RPMI7951 (cell line): ENCODE data around the gene HACD4. TPM values are rescaled to one million over a fixed set of nuclear protein-coding genes. Genes with fewer than 3 reads are reported as not detected.

ENCODE experiments used
- DNase-seq: peaks from one replicate; pipeline ENCODE4 v3.0.0-alpha.2; 2012; ENCODE audit warnings: low read depth
- total RNA-seq: library from RNA; depleted of rRNA; stranded (reverse); fragments of >200 nt; shearing (Covaris generic); gene quantifications from 2 replicates; pipeline ENCODE4 v1.2.3, GENCODE V29; 2014; rRNA removed

HACD4 gene
- under 0.01 and 0.24 TPM in 2 replicates for total RNA-seq

GRCh38 chr9:21031091-21031807, at the start of gene HACD4:
HACD4 (minus strand) TSS chr9:21031640; CDS start chr9:21031590, 50 bp downstream.
- peak; percentile 5 for DNase-seq

DNA sequence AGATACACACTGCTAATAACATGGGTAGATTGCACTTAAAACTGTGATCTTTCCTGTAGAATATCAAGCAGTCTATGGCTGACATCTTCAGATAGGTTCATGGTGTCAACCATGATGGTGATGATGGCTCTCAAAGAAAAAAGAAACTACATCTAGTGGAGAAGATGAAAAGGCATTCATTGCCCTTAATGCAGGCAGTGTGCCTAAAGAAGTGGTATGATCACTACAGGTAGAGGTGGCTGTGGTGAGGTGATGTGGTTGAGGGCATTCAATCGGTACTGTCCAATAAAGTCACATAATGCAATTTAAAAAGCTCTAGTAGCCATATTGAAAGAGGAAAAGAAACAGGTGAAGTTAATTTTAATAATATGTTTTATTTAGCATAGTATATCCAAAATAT, 49.4 kb upstream of the HACD4 start:
- DNase-seq = no peak

DNA sequence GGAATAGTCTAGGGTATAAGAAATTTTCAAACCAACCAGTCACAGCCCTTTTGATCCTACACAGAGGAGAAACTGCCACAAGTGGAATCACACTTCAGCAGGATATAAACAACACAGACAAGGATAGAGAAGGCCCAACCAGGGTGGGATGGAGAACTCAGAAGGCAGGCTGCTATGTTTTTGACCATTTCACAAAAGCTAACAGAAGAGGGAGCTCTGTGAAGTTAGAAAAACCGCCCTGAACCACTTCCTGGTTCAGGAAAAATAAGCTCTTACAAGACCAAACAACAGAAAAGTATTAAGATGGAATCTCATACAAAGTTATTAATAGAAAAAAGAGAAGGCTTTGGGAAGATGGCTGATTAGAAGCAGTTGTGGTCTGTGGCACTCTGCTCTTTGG, 47.3 kb upstream of the HACD4 start:
- no peak for DNase-seq

DNA sequence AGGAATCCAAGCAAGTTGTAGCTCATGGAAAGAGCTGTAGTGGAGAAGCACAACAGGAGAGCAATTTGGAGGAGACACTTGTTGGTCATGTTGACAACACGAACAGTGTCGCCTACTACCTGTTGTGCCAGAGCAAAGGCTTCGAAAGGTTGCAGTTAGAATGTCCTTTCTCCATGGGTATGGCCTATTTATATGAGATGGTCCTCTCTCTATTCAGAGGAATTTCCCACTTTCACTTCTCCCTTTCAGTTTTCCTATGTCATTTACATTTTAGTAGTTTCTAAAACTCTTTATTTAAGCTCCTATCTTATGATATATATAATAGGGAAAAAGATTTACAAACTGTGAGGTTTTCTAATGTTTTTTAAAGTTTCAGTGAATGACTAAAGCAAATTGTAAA, 46.3 kb upstream of the HACD4 start, which contains the start of gene IFNB1:
TSS of gene IFNB1 (minus strand) at position 162 of the 400 bp plus-strand sequence. CDS start at position 89, 73 bp downstream.
- no peak for DNase-seq

DNA sequence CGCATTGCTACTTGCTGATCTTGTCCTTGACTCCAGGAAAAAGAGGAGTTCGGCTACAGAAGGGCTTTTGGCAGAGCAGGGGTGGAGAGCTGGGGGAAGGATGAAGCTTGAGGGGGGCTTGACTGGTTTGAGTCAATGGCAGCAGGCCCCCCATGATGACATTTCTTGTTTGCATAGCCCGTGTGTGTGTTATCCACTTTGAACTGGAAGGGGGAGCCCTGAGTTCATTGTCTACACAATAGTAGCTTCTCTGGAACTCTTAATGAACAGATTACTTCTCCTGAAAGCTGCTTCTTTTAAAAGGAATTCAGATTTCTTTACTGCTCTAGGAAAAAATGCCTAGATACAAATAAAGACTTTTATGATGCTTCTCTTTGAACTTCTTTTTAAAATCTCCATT, 44.0 kb upstream of the HACD4 start:
- DNase-seq = no peak

DNA sequence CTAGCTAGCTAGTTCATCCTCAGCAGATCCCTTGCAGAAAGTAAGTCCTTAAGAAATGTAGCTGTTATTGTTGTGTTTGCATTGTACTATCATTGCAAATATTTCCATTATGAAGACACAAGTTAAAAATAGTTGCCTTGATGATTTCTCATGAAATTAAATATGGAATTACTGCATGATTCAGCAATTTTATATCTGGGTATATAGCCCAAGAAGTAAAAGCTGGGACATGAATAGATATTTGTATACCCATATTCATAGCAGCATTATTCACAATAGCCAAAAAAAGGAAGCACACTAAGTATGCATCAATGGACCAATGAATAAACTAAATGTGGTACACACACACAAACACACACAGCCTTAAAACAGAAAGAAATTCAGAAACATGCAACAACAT, 39.5 kb upstream of the HACD4 start:
- no peak for DNase-seq

- peak; percentile 87 for DNase-seq
These were observed 38.7 kb upstream of the HACD4 start for GRCh38 chr9:21070171-21070571.

DNA sequence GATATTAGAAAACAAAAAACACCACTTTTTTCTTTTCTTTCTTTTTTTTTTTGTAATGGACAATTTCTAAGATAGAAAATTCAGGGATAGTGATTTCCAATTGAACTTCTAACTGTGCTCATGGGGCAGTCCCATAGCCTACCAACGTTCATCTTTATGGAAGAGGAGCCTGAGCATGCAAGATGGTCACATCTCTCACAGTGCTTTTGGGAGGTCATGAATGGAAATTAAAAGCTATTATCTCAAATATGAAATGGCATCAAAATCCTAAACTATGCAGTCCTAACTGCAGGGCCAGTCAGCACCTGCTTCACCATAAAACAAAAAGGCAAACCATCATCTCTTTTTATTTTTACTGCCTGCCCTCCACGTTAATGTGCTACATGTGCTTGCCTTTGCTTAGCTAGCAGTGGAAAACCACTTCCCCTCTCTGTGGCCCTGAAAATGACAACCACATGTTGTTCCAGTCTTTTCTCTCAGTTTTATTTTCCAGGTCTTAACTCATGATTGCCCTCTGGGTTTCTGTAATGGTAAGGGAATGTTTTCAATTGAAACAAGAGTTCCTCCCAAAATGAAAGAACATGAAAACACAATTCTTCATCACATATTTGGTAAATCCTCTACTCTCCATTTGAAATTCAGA, 29.6 kb upstream of the HACD4 start:
- DNase-seq = peak; percentile 81

- DNase-seq = peak; percentile 79
These were observed 25.5 kb upstream of the HACD4 start for GRCh38 chr9:21056931-21057330.

- DNase-seq = no peak
These were observed 22.4 kb upstream of the HACD4 start for GRCh38 chr9:21053851-21054250.

- no peak for DNase-seq
These were observed 15.8 kb upstream of the HACD4 start for GRCh38 chr9:21047281-21047691.

DNA sequence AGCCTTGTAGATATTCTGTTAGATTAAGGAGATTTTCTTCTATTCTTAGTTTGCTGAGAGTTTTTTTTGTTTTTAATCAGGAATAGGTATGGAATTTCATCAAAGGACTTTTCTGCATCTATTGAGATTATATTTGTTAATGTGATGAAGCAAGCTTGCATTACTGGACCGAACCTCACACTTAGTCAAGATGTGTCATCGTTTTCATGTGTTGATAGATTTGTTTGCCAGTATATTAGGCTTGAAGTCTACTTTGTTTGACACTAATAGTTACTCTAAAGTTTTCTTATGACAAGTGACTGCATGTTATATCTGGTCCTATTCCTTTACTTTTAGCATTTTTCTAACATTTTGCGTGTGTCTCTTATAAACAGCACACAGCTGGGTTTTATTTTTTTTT, 12.4 kb upstream of the HACD4 start:
- no peak for DNase-seq

DNA sequence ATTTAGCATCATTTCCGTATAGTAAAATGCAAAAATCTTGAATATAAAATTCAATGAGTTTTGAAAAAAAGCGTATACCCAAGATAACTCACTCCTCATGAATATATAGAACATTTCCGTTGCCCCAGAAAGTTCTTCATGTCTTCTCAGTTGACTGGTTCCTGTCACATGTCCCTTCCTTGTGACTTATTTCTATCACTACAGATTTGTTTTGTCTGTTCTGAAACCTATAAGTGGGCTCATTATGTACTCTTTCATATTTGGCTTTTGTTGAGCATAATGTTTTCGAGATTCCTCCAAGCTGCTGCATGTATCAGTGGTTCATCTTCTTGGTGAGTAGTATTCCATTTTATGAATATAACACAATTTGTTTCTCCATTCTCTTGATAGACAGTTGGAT, 11.0 kb upstream of the HACD4 start:
- no peak for DNase-seq

DNA sequence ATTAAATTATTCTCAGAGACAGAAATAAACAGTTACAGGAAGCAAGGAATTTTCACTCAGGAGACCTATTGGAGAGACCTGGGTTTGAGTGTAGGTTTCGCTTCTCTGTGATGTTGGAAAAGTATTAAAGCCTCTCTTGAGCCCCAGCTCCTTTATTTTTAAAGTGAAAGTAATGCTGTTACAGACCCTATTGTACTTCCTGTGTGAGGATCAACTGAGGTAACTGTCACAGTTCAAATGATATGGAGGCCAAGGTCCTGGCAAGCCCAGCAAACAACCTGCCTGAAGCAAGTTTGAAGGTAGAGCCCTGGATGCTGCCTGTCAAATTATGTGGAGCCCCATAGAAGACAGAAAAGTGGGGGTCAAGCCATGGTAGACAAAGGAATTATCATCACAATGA, 7.9 kb upstream of the HACD4 start:
- DNase-seq = no peak

DNA sequence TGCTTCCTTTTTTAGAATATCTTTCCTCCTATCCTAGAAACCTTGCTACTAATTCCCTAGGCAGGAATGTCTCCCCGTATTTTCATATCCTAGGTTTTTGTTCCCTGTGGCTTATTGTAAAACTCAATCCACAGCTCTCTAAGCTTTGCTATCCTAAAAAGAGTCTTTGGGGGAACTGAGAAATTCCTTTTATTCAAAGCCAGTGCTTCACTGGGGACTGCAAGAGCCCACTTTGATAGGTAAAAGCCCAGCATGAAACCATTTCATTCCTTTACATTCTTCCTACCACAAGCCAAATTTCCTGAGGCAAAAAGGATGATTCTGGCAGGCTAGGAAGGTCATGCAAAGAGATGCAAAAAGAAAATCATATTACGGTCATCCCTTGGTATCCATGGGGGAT, 5.8 kb upstream of the HACD4 start:
- DNase-seq = no peak

DNA sequence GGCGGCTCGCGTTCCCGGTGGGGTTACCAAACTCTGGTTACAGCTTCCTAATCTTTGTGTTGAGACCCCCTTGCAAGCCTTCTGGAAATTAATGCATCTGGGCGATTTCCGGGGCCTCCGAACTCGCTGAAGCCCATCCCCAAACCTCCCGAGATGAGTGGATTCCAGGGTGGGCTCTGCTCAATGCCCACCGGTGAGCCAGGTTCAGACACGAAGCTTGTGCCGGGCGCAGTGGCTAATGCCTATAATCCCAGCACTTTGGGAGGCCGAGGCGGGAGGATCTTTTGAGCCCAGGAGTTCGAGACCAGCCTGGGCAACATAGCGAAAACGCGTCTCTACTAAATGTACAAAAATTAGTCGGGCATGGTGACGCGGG, 356 bp upstream of the HACD4 start:
- no peak for DNase-seq

DNA sequence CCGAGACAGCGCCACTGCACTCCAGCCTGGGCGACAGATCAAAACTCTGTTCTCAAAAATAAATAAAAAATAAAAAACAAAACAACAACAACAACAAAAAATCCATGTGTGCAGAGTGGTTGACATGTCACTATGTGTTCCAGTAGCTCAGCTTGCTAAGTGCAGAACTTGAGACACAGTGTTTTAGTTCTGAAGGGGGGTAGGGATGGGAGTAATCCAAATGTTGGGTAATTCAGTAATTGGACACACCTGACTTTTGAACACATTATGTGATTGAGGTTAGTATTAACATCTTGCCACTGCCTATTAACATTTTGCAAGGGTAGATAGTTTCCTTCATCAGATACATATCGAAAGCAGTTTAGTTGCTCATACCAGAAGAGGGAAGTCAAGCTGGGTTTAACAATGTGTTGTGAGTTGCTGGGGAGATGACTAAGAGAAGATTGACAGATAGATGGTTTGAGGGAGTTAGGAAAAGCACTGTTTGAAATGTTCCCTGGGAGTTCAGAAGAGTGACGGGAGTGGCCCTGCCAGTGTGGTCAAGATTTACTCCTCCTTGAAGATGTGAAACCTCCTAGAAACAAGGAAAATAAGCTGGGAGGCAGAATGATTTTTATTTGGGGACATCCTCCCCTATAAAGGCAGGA, 928 bp downstream of the HACD4 start:
- peak; percentile 2 for DNase-seq

DNA sequence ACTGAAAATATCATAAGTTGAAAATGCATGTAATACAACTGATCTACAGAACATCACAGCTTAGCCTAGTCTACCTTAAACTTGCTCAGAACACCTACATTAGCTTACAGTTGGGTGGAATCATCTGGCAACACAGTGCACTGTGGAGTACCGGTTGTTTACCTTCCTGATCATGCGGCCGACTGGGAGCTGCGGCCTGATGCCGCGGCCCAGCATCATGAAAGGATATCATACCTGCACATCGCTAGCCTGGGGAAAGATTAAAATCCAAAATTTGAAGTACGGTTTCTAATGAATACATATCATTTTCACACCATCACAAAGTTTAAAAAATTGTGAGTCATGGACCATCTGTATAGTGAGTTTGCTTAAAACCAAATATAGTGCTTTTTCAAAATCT, 1.8 kb downstream of the HACD4 start:
- DNase-seq = no peak

DNA sequence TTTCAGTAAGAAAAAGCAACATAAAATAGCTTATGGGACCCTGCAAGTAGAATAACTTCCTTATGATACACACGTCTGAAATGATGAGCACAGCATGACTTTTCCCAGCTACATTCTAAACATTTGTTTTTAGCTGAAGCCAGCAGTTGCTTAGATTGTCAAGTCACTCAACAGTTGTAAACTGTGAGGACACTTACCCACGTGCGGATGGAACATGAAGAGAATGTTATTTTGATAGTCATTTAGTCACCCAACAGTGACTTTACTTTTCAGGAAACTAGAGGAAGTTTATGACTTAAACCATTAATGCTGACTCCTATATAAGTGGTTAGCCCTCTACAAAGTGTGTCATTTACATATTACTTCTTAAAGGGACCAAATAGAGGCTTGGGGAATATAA, 3.0 kb downstream of the HACD4 start:
- no peak for DNase-seq

DNA sequence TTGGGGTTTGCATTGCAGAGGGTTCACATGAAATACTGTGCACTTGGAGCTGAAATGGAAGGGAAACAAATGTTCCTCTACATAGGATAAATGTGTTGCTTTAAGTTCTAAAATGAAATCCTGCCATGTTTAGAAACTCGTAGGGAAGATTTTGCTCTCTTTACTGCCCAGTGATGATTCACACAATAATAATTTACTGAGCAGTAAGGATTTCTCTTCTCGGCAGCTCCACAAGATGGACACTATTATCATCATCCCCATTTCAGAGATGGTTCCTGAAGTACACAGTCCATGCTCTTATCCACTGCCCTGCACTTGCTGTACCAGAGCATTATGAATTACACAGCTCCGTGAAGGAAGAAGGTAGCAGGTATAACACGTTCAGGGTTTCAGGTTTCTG, 4.1 kb downstream of the HACD4 start:
- DNase-seq = peak; percentile 3

GRCh38 chr9:21023861-21024260, 7.6 kb downstream of the HACD4 start:
- no peak for DNase-seq

GRCh38 chr9:21018177-21018576, 13.3 kb downstream of the HACD4 start:
- DNase-seq = no peak
